Ishikawa (cell line): ENCODE data around the gene PCIF1.

ENCODE experiments used
- EP300 ChIP-seq: IDR thresholded peaks from 2 replicates; pipeline ENCODE4 v1.6.1; 2012; ENCODE audit warnings: borderline replicate concordance
- RAD21 ChIP-seq: IDR thresholded peaks from 2 replicates; pipeline ENCODE4 v1.6.1; 2012; ENCODE audit warnings: low read depth

GRCh38 chr20:45937765-45938164 lies 3.3 kb downstream of the PCIF1 start:
- TF ChIP-seq EP300 (no peak), RAD21 (no peak)
